ENCODE results near the gene SLC22A23. TPM values are rescaled to one million over a fixed set of nuclear protein-coding genes. Genes with fewer than 3 reads are reported as not detected.

SLC22A23 gene
- total and polyA plus RNA-seq, 8 donors = 4.9 to 27.9 (median 14.2) TPM

DNA sequence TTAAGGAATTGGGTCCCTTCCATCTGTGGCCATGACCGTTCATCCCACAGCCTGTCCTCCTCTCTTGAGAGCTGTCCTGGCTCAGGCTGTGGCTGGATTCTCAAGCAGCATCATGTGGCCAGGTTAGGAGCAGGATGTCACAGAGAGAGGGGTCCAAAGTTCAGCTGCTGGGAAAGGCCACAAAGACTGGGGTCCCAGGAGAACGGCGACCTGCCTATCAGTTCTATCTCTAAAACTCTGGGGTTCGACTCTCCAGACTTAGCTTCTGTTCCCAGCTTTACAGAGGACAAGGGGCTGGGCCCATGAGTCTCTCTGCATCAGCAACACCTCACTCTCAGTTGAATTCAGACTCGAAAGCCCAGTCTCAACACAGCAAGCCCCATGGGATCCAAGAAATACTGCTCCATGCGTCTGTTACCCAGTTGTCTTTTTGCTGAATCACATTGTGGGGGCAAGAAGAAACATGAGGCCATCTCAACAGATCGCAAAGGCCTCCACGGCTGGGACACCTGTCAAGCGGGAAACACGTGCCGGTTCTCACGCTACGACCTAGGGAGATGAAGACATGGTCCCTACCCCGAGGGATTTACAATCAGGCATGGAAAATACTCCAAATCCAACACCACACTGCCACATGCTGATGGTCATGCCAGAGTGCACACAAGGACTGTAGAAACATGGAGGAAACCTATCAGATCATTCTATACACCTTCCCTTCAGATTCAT is 95.4 kb downstream of the SLC22A23 start:
- WGBS, 2 donors = 68 to 73% methylated on average over 14 of the region's 14 CpGs
- peaks cover 21 to 33% (median 27%) of the 10 kb centered on the region in 3 donors for H3K4me1 ChIP-seq
- H3K9me3 ChIP-seq = no peaks in the 10 kb centered on the region
- no peak overlapping the region for H3K27ac ChIP-seq
- H3K4me3 ChIP-seq = no peak overlapping the region
- DNase-seq (no peak), FAIRE-seq (no peak), ATAC-seq (no peak)
- TF ChIP-seq, protein P1, sequence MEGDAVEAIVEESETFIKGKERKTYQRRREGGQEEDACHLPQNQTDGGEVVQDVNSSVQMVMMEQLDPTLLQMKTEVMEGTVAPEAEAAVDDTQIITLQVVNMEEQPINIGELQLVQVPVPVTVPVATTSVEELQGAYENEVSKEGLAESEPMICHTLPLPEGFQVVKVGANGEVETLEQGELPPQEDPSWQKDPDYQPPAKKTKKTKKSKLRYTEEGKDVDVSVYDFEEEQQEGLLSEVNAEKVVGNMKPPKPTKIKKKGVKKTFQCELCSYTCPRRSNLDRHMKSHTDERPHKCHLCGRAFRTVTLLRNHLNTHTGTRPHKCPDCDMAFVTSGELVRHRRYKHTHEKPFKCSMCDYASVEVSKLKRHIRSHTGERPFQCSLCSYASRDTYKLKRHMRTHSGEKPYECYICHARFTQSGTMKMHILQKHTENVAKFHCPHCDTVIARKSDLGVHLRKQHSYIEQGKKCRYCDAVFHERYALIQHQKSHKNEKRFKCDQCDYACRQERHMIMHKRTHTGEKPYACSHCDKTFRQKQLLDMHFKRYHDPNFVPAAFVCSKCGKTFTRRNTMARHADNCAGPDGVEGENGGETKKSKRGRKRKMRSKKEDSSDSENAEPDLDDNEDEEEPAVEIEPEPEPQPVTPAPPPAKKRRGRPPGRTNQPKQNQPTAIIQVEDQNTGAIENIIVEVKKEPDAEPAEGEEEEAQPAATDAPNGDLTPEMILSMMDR (IDR thresholded peaks at IDR 0.05) = no peak
- intact Hi-C loops (cut with DNase I) = loop anchor here in 1 of 3 donors (5.0 kb wide), 1 partner anchor 41 kb away; no protein-coding TSS in a partner anchor
- H3K27me3 ChIP-seq = no peaks in the 10 kb centered on the region
- no peaks in the 10 kb centered on the region for H3K36me3 ChIP-seq

DNA sequence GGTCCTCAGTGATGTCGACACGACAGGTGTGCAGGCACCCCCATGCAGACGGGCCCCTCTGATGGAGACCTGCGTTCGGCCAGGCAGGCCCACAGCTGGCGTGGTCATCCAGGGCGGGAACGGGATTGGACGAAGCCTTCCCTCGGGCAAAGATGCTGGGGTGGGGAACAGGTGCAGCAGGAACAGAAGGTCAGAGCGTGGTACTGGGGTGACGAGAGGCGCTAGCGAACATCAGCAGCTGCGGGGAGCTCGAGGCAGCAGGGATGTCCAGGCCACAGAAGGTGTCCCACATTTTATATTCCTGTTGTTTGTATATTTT is 96.2 kb downstream of the SLC22A23 start:
- no peak for FAIRE-seq
- DNase-seq = no peak
- H3K27me3 ChIP-seq = no peaks in the 10 kb centered on the region
- no peaks in the 10 kb centered on the region for H3K9me3 ChIP-seq
- TF ChIP-seq, protein P1 (IDR thresholded peaks at IDR 0.05) = no peak
- 95 to 96% methylated on average over 16 of the region's 16 CpGs for WGBS, 2 donors
- H3K4me1 ChIP-seq = peaks cover 21 to 36% (median 32%) of the 10 kb centered on the region in 3 donors
- intact Hi-C loops (cut with DNase I) = loop anchor here in 1 of 3 donors (5.0 kb wide), 1 partner anchor 42 kb away; no protein-coding TSS in a partner anchor
- no peaks in the 10 kb centered on the region for H3K36me3 ChIP-seq
- H3K4me3 ChIP-seq = no peak overlapping the region
- no peak overlapping the region for H3K27ac ChIP-seq
- ATAC-seq = no peak

DNA sequence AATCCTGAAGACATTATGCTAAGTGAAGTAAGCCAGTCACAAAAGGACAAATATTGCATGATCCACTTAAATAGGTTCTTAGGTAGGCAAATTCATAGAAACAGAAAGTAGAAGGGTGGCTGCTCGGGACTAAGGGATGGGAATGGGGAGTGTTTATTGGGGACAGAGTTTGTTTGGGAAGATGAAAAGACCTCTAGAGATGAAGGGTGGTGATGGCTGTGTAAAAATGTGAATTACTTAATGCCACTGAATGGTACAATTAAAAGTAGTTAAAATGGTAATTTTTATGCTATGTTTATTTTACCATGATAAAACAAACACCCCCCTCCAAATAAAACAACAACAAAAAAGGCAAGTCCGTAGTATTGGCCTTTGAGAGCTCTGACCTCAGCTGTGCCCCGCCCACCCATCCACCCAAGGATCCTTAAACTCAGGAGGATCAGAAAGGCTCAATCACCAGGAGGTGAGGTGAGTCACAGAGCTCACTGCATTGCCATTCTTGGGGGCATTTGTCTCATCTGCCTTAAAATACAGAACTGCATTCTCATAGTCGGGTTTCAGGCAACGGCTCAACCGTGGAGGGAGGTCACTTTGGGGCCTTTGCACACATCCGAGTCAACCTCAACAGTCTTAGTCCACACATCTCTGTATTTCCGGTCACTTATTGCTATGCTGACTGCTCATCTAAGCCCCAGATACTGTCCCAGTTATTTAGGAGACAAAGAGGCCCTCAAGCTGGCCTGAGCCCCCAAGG is 96.7 kb downstream of the SLC22A23 start:
- no peaks in the 10 kb centered on the region for H3K9me3 ChIP-seq
- peaks cover 25 to 38% (median 37%) of the 10 kb centered on the region in 3 donors for H3K4me1 ChIP-seq
- no peak overlapping the region for H3K27ac ChIP-seq
- TF ChIP-seq, protein P1 (IDR thresholded peaks at IDR 0.05) = no peak
- 93 to 94% methylated on average over 8 of the region's 8 CpGs for WGBS, 2 donors
- no peaks in the 10 kb centered on the region for H3K36me3 ChIP-seq
- no peak overlapping the region for H3K4me3 ChIP-seq
- intact Hi-C loops (cut with DNase I) = loop anchor here in 1 of 3 donors (5.0 kb wide), 1 partner anchor 42 kb away; no protein-coding TSS in a partner anchor
- no peak for DNase-seq
- no peak for FAIRE-seq
- H3K27me3 ChIP-seq = no peaks in the 10 kb centered on the region
- ATAC-seq = no peak

DNA sequence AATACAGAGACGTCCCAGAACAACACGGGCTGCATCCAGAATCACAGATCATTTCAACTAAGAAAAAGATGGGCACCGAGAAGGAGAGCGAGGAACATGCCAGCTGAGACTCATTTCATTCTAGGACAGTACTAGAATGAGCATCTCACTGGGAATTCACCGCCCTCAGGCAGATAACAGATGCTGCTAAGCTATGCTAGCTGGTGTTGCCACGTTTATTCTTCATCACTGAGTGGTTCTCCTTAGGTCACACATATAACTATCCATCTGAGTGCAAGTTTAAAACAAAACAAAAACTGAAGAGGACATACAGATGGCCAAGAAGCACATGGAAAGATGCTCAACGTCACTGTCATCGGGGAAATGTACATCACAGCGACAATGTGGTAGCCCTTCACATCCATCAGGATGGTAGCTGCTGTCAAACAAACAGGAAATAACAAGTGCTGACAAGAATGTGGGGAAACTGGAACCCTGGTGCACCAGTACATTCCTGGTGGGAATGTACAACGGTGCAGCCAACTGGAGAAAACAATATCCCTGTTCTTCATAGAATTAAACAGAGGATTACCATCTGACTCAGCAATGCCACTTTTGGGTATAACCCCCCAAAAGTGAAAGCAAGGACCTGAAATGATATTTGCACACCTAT is 97.6 kb downstream of the SLC22A23 start:
- no peaks in the 10 kb centered on the region for H3K27me3 ChIP-seq
- TF ChIP-seq, protein P1 (IDR thresholded peaks at IDR 0.05) = no peak
- H3K4me1 ChIP-seq = peaks cover 28 to 45% (median 43%) of the 10 kb centered on the region in 3 donors
- DNase-seq = no peak
- no peak for FAIRE-seq
- H3K4me3 ChIP-seq = no peak overlapping the region
- H3K9me3 ChIP-seq = no peaks in the 10 kb centered on the region
- no peaks in the 10 kb centered on the region for H3K36me3 ChIP-seq
- WGBS, 2 donors = 83% methylated on average over 10 of the region's 10 CpGs
- intact Hi-C loops (cut with DNase I) = no loop called here
- H3K27ac ChIP-seq = no peak overlapping the region
- ATAC-seq = no peak
